Stomach (tissue), 9 donors: ENCODE data around the gene OPCML. TPM values are rescaled to one million over a fixed set of nuclear protein-coding genes. Genes with fewer than 3 reads are reported as not detected.

ENCODE experiments used
- DNase-seq, 2 donors: peaks; one replicate each; pipeline versions ENCODE4 v3.0.0 to v3.0.0-alpha.2; 2013 to 2019
- H3K27ac ChIP-seq, 5 donors: fragments of 200-600 bp in 4 of 5; sonication (generic) in 4 of 5; one replicate each; pipeline ENCODE4 v1.5.1; 2013 to 2019; ENCODE audit warnings: mild to moderate bottlenecking in 1 of 5, moderate library complexity in 1 of 5
- H3K27me3 ChIP-seq, 3 donors: fragments of 200-600 bp; sonication (generic); one replicate each; pipeline ENCODE4 v1.5.1; 2017 to 2019; ENCODE audit warnings: mixed run types in 1 of 3
- H3K36me3 ChIP-seq, 4 donors: fragments of 200-600 bp; sonication (generic); 1 replicate in 3 of 4; 2 replicates in 1 of 4; pipeline ENCODE4 v1.5.1; 2016 to 2019
- H3K4me1 ChIP-seq, 4 donors: fragments of 200-600 bp; sonication (generic); one replicate each; pipeline ENCODE4 v1.5.1; 2016 to 2019
- H3K4me3 ChIP-seq, 4 donors: fragments of 200-600 bp; sonication (generic) in 3 of 4; one replicate each; pipeline ENCODE4 v1.5.1; 2016 to 2019; ENCODE audit warnings: mild to moderate bottlenecking in 1 of 4
- H3K9me3 ChIP-seq, 4 donors: fragments of 200-600 bp; sonication (generic); one replicate each; pipeline ENCODE4 v1.5.1; 2016 to 2019
- EP300 ChIP-seq: sonication (generic); formaldehyde crosslinking; IDR thresholded peaks from one replicate; pipeline ENCODE4 v1.6.1; 2017; ENCODE audit warnings: antibody characterized with exemption
- POLR2A ChIP-seq, 4 donors: fragments of 450-650 bp; IDR thresholded peaks; one replicate each; pipeline ENCODE4 v1.6.1; 2016; ENCODE audit warnings: antibody characterized with exemption in 4 of 4, control low read depth in 2 of 4, mild to moderate bottlenecking in 1 of 4, moderate library complexity in 1 of 4
- POLR2AphosphoS5 ChIP-seq, 3 donors: sonication (generic); formaldehyde crosslinking; IDR thresholded peaks; one replicate each; pipeline ENCODE4 v1.6.1; 2016; ENCODE audit warnings: antibody characterized with exemption in 3 of 3
- WGBS, 5 donors: extraction: QIAGEN DNeasy Blood & Tissue Kit in 3 of 5; methylation state at CpG; one replicate each; pipeline versions ENCODE4 v1.1.5 to v1.1.7; 2013 to 2018; 5-methylcytosine and 5-hydroxymethylcytosine counted together
- intact Hi-C: fragments of 100-400 bp; cut with DNase I; formaldehyde crosslinking; loops from one replicate; pipeline ENCODE4 v1.15.1; 2023; ENCODE audit warnings: low total_unique reads
- polyA plus RNA-seq, 3 donors: library from polyadenylated mRNA; stranded (reverse); fragments of 200-250 nt; gene quantifications; one replicate each; pipeline ENCODE4 v1.2.3, GENCODE V29; 2013
- total RNA-seq, 5 donors: library from RNA; depleted of rRNA; stranded (reverse); fragments of >200 nt; gene quantifications; one replicate each; pipeline versions ENCODE4 v1.1.0 to v1.2.3, GENCODE V29; 2014 to 2016
- TF ChIP-seq, protein P1 (sequence below), 7 experiments: fragments of 450-650 bp in 4 of 7; fragments of 200-600 bp in 3 of 7; sonication (generic) in 3 of 7; IDR thresholded peaks; one replicate each; pipeline ENCODE4 v1.5.1; 2016 to 2019; ENCODE audit warnings: antibody characterized with exemption in 7 of 7, control low read depth in 2 of 7, mild to moderate bottlenecking in 1 of 7
- donor health status: healthy with polysubstance abuse.
- donor health status: Bipolar disorder and iron deficiency.
- donor health status: healthy.

The OPCML gene
- total and polyA plus RNA-seq, 8 donors = 0.03 to 0.92 (median 0.55) TPM; not detected in 3

DNA sequence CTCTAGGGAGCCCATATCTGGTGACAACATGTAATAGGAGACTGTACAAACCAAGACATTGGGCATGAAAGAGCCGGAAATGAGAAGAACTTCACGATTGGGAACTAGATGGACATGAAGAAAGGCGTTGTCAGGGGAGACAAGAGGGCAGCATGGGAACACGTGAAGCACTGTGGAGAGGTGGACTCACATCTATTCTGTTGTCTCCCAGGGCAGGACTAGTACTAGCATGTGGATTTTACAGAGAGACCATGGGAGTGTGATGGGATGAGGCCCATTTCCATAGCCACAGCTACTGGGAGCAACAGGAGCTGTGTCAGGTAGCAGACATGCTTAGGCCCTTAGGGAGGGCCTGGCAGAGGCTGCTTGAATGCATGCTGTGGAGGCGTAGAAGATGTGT, 333.9 kb downstream of the OPCML start:
- Histone ChIP-seq H3K27me3 (peaks cover 0 to 11% (median 0%) of the 10 kb centered on the region in 3 donors), H3K36me3 (no peaks in the 10 kb centered on the region), H3K9me3 (no peaks in the 10 kb centered on the region), H3K4me3 (no peak overlapping the region), H3K27ac (no peak overlapping the region), H3K4me1 (no peaks in the 10 kb centered on the region)
- TF ChIP-seq POLR2A (IDR thresholded peaks at IDR 0.05) (no peak), POLR2AphosphoS5 (IDR thresholded peaks at IDR 0.05) (no peak), EP300 (no peak)
- TF ChIP-seq, protein P1, sequence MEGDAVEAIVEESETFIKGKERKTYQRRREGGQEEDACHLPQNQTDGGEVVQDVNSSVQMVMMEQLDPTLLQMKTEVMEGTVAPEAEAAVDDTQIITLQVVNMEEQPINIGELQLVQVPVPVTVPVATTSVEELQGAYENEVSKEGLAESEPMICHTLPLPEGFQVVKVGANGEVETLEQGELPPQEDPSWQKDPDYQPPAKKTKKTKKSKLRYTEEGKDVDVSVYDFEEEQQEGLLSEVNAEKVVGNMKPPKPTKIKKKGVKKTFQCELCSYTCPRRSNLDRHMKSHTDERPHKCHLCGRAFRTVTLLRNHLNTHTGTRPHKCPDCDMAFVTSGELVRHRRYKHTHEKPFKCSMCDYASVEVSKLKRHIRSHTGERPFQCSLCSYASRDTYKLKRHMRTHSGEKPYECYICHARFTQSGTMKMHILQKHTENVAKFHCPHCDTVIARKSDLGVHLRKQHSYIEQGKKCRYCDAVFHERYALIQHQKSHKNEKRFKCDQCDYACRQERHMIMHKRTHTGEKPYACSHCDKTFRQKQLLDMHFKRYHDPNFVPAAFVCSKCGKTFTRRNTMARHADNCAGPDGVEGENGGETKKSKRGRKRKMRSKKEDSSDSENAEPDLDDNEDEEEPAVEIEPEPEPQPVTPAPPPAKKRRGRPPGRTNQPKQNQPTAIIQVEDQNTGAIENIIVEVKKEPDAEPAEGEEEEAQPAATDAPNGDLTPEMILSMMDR (IDR thresholded peaks at IDR 0.05) = no peak
- intact Hi-C loops = no loop called here
- 72 to 90% (median 81%) methylated on average over 5 of the region's 5 CpGs for WGBS, 5 donors
- no peak for DNase-seq

GRCh38 chr11:133197425-133197824, 334.9 kb downstream of the OPCML start:
- H3K36me3 ChIP-seq = no peaks in the 10 kb centered on the region
- 81 to 97% (median 88%) methylated on average over 4 of the region's 4 CpGs for WGBS, 5 donors
- no peaks in the 10 kb centered on the region for H3K9me3 ChIP-seq
- peaks cover 0 to 8% (median 0%) of the 10 kb centered on the region in 3 donors for H3K27me3 ChIP-seq
- no peak for TF ChIP-seq EP300
- H3K4me3 ChIP-seq = no peak overlapping the region
- intact Hi-C loops = no loop called here
- no peak for DNase-seq
- H3K27ac ChIP-seq = no peak overlapping the region
- no peaks in the 10 kb centered on the region for H3K4me1 ChIP-seq

DNA sequence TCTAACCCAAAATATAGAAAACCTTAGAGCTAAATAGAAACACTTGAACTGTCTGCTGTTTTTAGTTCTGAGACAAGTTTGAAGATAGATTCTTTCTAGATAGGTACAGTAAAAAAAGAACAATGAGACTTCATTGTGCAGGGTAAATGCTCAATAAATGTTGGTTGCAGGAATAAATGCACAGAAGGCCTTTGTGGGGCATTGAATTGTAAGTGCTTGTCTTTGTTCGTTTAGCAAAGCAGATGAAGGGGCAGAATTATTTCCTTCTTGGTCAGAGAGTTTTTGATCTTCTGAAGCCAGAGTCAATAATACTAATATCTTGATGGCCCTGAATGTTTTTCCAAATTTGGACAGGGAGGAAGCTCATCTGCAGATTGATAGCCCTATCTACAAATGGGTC, 340.4 kb downstream of the OPCML start:
- Histone ChIP-seq H3K4me3 (no peak overlapping the region), H3K9me3 (no peaks in the 10 kb centered on the region), H3K36me3 (no peaks in the 10 kb centered on the region), H3K4me1 (no peaks in the 10 kb centered on the region), H3K27me3 (peaks cover 0 to 8% (median 0%) of the 10 kb centered on the region in 3 donors), H3K27ac (no peak overlapping the region)
- intact Hi-C loops = no loop called here
- TF ChIP-seq POLR2AphosphoS5 (IDR thresholded peaks at IDR 0.05) (no peak), POLR2A (IDR thresholded peaks at IDR 0.05) (no peak), EP300 (no peak)
- TF ChIP-seq, protein P1 (IDR thresholded peaks at IDR 0.05) = no peak
- no peak for DNase-seq
- WGBS, 5 donors = 61 to 77% (median 68%) methylated on average over 1 of the region's 1 CpG

DNA sequence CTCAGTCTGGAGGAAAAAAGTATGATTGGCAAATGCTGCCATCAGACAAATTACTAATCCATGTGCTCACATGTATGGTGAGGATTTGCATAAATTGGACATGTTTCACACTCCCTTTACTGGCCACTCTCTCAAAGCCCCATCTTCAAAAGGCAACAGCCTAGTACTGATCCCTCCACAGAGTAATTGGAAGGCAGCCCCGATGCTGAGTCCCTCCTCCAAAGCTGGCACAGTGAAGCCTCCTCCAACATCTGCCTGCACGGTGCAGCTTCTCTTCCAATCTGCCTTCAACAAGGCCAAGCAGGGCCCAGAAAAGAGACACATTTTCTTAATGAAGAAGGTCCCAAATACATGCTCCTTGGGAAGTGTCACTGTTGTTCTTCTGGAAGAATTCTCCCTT, 350.6 kb downstream of the OPCML start:
- TF ChIP-seq POLR2A (IDR thresholded peaks at IDR 0.05) (no peak), POLR2AphosphoS5 (IDR thresholded peaks at IDR 0.05) (no peak), EP300 (no peak)
- TF ChIP-seq, protein P1 (IDR thresholded peaks at IDR 0.05) = no peak
- 30 to 49% (median 44%) methylated on average over 2 of the region's 2 CpGs for WGBS, 5 donors
- intact Hi-C loops = no loop called here
- H3K27ac ChIP-seq = no peak overlapping the region
- no peak overlapping the region for H3K4me3 ChIP-seq
- H3K27me3 ChIP-seq = peaks cover 0 to 17% (median 0%) of the 10 kb centered on the region in 3 donors
- no peaks in the 10 kb centered on the region for H3K36me3 ChIP-seq
- H3K4me1 ChIP-seq = peaks cover 0 to 4% (median 0%) of the 10 kb centered on the region in 4 donors
- no peaks in the 10 kb centered on the region for H3K9me3 ChIP-seq
- DNase-seq = no peak

DNA sequence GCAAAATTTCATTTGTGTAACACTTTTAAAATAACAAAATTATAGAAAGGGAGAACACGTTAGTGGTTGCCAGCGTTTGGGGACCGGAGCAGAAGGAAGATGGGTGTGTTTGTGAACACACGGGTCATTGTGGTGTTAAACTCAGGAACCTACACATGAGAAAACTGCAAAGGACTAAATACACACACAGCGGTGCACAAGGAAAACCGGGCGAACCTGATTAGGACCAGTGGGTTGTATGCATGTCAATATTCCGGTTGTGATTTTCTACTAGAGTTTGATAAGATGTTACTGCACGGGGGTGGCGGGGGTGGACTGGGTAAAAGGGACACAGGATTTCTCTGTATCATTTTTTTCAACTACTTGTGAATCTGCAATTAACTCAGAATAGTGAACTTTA, 351.2 kb downstream of the OPCML start:
- H3K9me3 ChIP-seq = no peaks in the 10 kb centered on the region
- peaks cover 0 to 4% (median 0%) of the 10 kb centered on the region in 4 donors for H3K4me1 ChIP-seq
- 33 to 60% (median 43%) methylated on average over 10 of the region's 10 CpGs for WGBS, 5 donors
- intact Hi-C loops = no loop called here
- peak; percentile 66 to 87 for DNase-seq
- H3K27me3 ChIP-seq = peaks cover 0 to 17% (median 0%) of the 10 kb centered on the region in 3 donors
- no peaks in the 10 kb centered on the region for H3K36me3 ChIP-seq
- H3K4me3 ChIP-seq = no peak overlapping the region
- H3K27ac ChIP-seq = no peak overlapping the region
- TF ChIP-seq POLR2AphosphoS5 (IDR thresholded peaks at IDR 0.05) (peak in 1 of 3 donors; percentile 23), POLR2A (IDR thresholded peaks at IDR 0.05) (no peak)
